GM21717 (cell line): ENCODE results near the gene DAB1.

Source experiments
- ATAC-seq: cut with Tn5 transposase; IDR thresholded peaks from one replicate; pipeline ENCODE4 v1.9.1; 2021; ENCODE audit warnings: mild to moderate bottlenecking, moderate library complexity; ENCODE audit not compliant: unreplicated experiment

DAB1 gene

GRCh38 chr1:57279909-57280666, 143.8 kb downstream of the DAB1 start:
- no peak for ATAC-seq

GRCh38 chr1:57278558-57278957, 145.3 kb downstream of the DAB1 start:
- no peak for ATAC-seq

GRCh38 chr1:57277681-57278080, 146.2 kb downstream of the DAB1 start:
- no peak for ATAC-seq

GRCh38 chr1:57276918-57277317, 146.9 kb downstream of the DAB1 start:
- no peak for ATAC-seq

- ATAC-seq = no peak
These were observed 151.3 kb downstream of the DAB1 start for GRCh38 chr1:57272601-57273000.

GRCh38 chr1:57272150-57272549, 151.7 kb downstream of the DAB1 start:
- no peak for ATAC-seq

GRCh38 chr1:57270927-57271698, 152.7 kb downstream of the DAB1 start:
- ATAC-seq = no peak

- no peak for ATAC-seq
These were observed 154.1 kb downstream of the DAB1 start for GRCh38 chr1:57269630-57270225.

GRCh38 chr1:57265104-57265503, 158.8 kb downstream of the DAB1 start:
- ATAC-seq = no peak

GRCh38 chr1:57262472-57262871, 161.4 kb downstream of the DAB1 start:
- ATAC-seq = no peak

GRCh38 chr1:57258557-57259325, 165.1 kb downstream of the DAB1 start:
- ATAC-seq = no peak

GRCh38 chr1:57255945-57256344, 167.9 kb downstream of the DAB1 start:
- ATAC-seq = no peak

GRCh38 chr1:57254022-57254421, 169.8 kb downstream of the DAB1 start:
- ATAC-seq = no peak

- no peak for ATAC-seq
These were observed 171.1 kb downstream of the DAB1 start for GRCh38 chr1:57252597-57253294.

- no peak for ATAC-seq
These were observed 173.8 kb downstream of the DAB1 start for GRCh38 chr1:57250021-57250420.

GRCh38 chr1:57249511-57249910, 174.3 kb downstream of the DAB1 start:
- no peak for ATAC-seq

GRCh38 chr1:57248830-57249229, 175.0 kb downstream of the DAB1 start:
- no peak for ATAC-seq

GRCh38 chr1:57238233-57238781, 185.6 kb downstream of the DAB1 start:
- no peak for ATAC-seq

GRCh38 chr1:57235730-57236510, 187.9 kb downstream of the DAB1 start:
- no peak for ATAC-seq
